H9 (cell line): ENCODE data around the gene ELOF1. TPM values are rescaled to one million over a fixed set of nuclear protein-coding genes. Genes with fewer than 3 reads are reported as not detected.
A peak's percentile ranks its signal among the peaks of the same experiment; 100 is the strongest.

Source experiments
- DNase-seq: peaks from one replicate; pipeline ENCODE4 v3.0.0-alpha.2; 2017
- H2AFZ ChIP-seq: one replicate; pipeline ENCODE4 v1.6.1; 2013; ENCODE audit warnings: mild to moderate bottlenecking, low read length, control low read depth, moderate library complexity
- H2AK5ac ChIP-seq: 2 replicates; pipeline ENCODE4 v1.6.1; 2013; ENCODE audit warnings: low read length, control low read depth, mixed read lengths; ENCODE audit not compliant: insufficient read length
- H2BK120ac ChIP-seq: one replicate; pipeline ENCODE4 v1.6.1; 2013; ENCODE audit warnings: low read depth, mild to moderate bottlenecking, low read length, control low read depth, inconsistent platforms; ENCODE audit not compliant: poor library complexity, severe bottlenecking
- H2BK12ac ChIP-seq: 2 replicates; pipeline ENCODE4 v1.6.1; 2013; ENCODE audit warnings: low read length, control low read depth, mixed read lengths, low read depth; ENCODE audit not compliant: insufficient read length
- H2BK15ac ChIP-seq: 2 replicates; pipeline ENCODE4 v1.6.1; 2013; ENCODE audit warnings: low read depth, low read length, control low read depth
- H2BK20ac ChIP-seq: one replicate; pipeline ENCODE4 v1.6.1; 2013; ENCODE audit warnings: low read depth, mild to moderate bottlenecking, low read length, control low read depth, inconsistent platforms; ENCODE audit not compliant: poor library complexity, severe bottlenecking
- H2BK5ac ChIP-seq: 2 replicates; pipeline ENCODE4 v1.6.1; 2013; ENCODE audit warnings: low read length, control low read depth, mixed read lengths; ENCODE audit not compliant: insufficient read length
- H3K14ac ChIP-seq: 2 replicates; pipeline ENCODE4 v1.6.1; 2013; ENCODE audit warnings: low read length, control low read depth; ENCODE audit not compliant: insufficient read depth
- H3K18ac ChIP-seq: 2 replicates; pipeline ENCODE4 v1.6.1; 2013; ENCODE audit warnings: low read depth, mild to moderate bottlenecking, mixed read lengths, low read length, control low read depth; ENCODE audit not compliant: insufficient read length
- H3K23ac ChIP-seq: 2 replicates; pipeline ENCODE4 v1.6.1; 2013; ENCODE audit warnings: low read length, control low read depth, mixed read lengths, low read depth; ENCODE audit not compliant: insufficient read length
- H3K23me2 ChIP-seq: 2 replicates; pipeline ENCODE4 v1.6.1; 2013; ENCODE audit warnings: low read depth, mild to moderate bottlenecking, mixed read lengths, low read length, control low read depth; ENCODE audit not compliant: insufficient read length, poor library complexity, severe bottlenecking
- H3K27ac ChIP-seq: 2 replicates; pipeline ENCODE4 v1.5.1; 2013; ENCODE audit warnings: low read length, control low read depth, mixed read lengths, low read depth; ENCODE audit not compliant: insufficient read length
- H3K27me3 ChIP-seq: 2 replicates; pipeline ENCODE4 v1.6.1; 2013; ENCODE audit warnings: low read length, control low read depth, inconsistent platforms; ENCODE audit not compliant: insufficient read depth
- H3K4ac ChIP-seq: 2 replicates; pipeline ENCODE4 v1.6.1; 2013; ENCODE audit warnings: low read depth, mild to moderate bottlenecking, control low read depth, inconsistent platforms, low read length, moderate library complexity
- H3K4me1 ChIP-seq: 2 replicates; pipeline ENCODE4 v1.6.1; 2013; ENCODE audit warnings: low read length, control low read depth, inconsistent platforms; ENCODE audit not compliant: insufficient read depth
- H3K4me2 ChIP-seq: 2 replicates; pipeline ENCODE4 v1.6.1; 2013; ENCODE audit warnings: low read length, control low read depth, mixed read lengths; ENCODE audit not compliant: insufficient read length, insufficient read depth
- H3K56ac ChIP-seq: 2 replicates; pipeline ENCODE4 v1.6.1; 2013; ENCODE audit warnings: low read depth, mild to moderate bottlenecking, mixed read lengths, low read length, control low read depth; ENCODE audit not compliant: insufficient read length
- H3K79me1 ChIP-seq: 2 replicates; pipeline ENCODE4 v1.6.1; 2013; ENCODE audit warnings: low read depth, mild to moderate bottlenecking, moderate library complexity, low read length, control low read depth, inconsistent platforms; ENCODE audit not compliant: insufficient read depth, poor library complexity, severe bottlenecking
- H3K79me2 ChIP-seq: 2 replicates; pipeline ENCODE4 v1.6.1; 2013; ENCODE audit warnings: low read length, control low read depth, inconsistent platforms; ENCODE audit not compliant: insufficient read depth
- H3K9ac ChIP-seq: 2 replicates; pipeline ENCODE4 v1.6.1; 2013; ENCODE audit warnings: low read length, control low read depth, mixed read lengths; ENCODE audit not compliant: insufficient read length; ENCODE audit errors: extremely low read depth
- H3K9me3 ChIP-seq: one replicate; pipeline ENCODE4 v1.6.1; 2013; ENCODE audit warnings: low read depth, low read length, inconsistent platforms; ENCODE audit not compliant: control insufficient read depth
- H3T11ph ChIP-seq: one replicate; pipeline ENCODE4 v1.6.1; 2013; ENCODE audit warnings: mild to moderate bottlenecking, low read length, control low read depth, inconsistent platforms
- H4K20me1 ChIP-seq: one replicate; pipeline ENCODE4 v1.6.1; 2013; ENCODE audit not compliant: control insufficient read depth, insufficient read length, insufficient read depth
- H4K5ac ChIP-seq: 2 replicates; pipeline ENCODE4 v1.6.1; 2013; ENCODE audit warnings: low read depth, mild to moderate bottlenecking, mixed read lengths, low read length, control low read depth; ENCODE audit not compliant: insufficient read length
- H4K8ac ChIP-seq: replicated peaks from 2 replicates; pipeline ENCODE4 v1.6.1; 2013; ENCODE audit warnings: low read length, control low read depth, mixed read lengths, low read depth; ENCODE audit not compliant: insufficient read length
- H4K91ac ChIP-seq: 2 replicates; pipeline ENCODE4 v1.6.1; 2013; ENCODE audit warnings: low read depth, mild to moderate bottlenecking, moderate library complexity, mixed read lengths, low read length, control low read depth; ENCODE audit not compliant: insufficient read length
- H3K27ac Mint-ChIP-seq, 3 experiments: 2 replicates in 2 of 3; 3 replicates in 1 of 3; pipeline ENCODE4 v1.8.0; 2020 to 2021; ENCODE audit warnings: mixed read lengths in 3 of 3, mild to moderate bottlenecking in 1 of 3, moderate library complexity in 1 of 3
- H3K27me3 Mint-ChIP-seq: 2 replicates; pipeline ENCODE4 v1.8.0; 2021; ENCODE audit warnings: low read depth, mild to moderate bottlenecking, moderate library complexity, mixed read lengths
- H3K36me3 Mint-ChIP-seq, 3 experiments: 2 replicates in 2 of 3; 3 replicates in 1 of 3; pipeline ENCODE4 v1.8.0; 2020 to 2021; ENCODE audit warnings: low read depth in 3 of 3, mixed read lengths in 3 of 3; ENCODE audit not compliant: insufficient read depth in 1 of 3
- H3K4me1 Mint-ChIP-seq, 2 experiments: 2 replicates each; pipeline ENCODE4 v1.8.0; 2020; ENCODE audit warnings: mixed read lengths in 2 of 2
- H3K4me3 Mint-ChIP-seq, 2 experiments: 2 replicates in 1 of 2; 3 replicates in 1 of 2; pipeline ENCODE4 v1.8.0; 2020 to 2021; ENCODE audit warnings: mild to moderate bottlenecking in 2 of 2, mixed read lengths in 2 of 2, moderate library complexity in 1 of 2
- H3K9me3 Mint-ChIP-seq, 2 experiments: 2 replicates in 1 of 2; 3 replicates in 1 of 2; pipeline ENCODE4 v1.8.0; 2020; ENCODE audit warnings: mild to moderate bottlenecking in 2 of 2, mixed read lengths in 2 of 2, moderate library complexity in 1 of 2
- CTCF ChIP-seq: fragments of 200-600 bp; sonication (generic); conservative IDR thresholded peaks from 3 replicates; pipeline ENCODE4 v1.8.0; 2021; ENCODE audit warnings: antibody characterized with exemption, mild to moderate bottlenecking
- WGBS: extraction: QIAGEN DNeasy Blood & Tissue Kit; methylation state at CpG from one replicate; pipeline ENCODE4 v1.1.7; 2013; ENCODE audit warnings: missing lambda C conversion rate, low lambda C conversion rate, mixed read lengths; ENCODE audit not compliant: insufficient read length; ENCODE audit errors: extremely low coverage; 5-methylcytosine and 5-hydroxymethylcytosine counted together
- total RNA-seq: library from RNA; stranded (reverse); gene quantifications from 2 replicates; pipeline ENCODE4 v1.2.1, GENCODE V29; 2021

ELOF1 gene
- total RNA-seq, 1 experiment from 2014 or later = 84.9 TPM

- TF ChIP-seq CTCF = no peak
- Histone ChIP-seq H3K23ac (no peak within 1 kb of the TSS), H2AFZ (no peak within 1 kb of the TSS), H2BK12ac (no peak within 1 kb of the TSS), H3K4me1 (no peaks in the 10 kb centered on the region), H3K9me3 (no peaks in the 10 kb centered on the region), H4K91ac (no peak within 1 kb of the TSS), H3K79me1 (no peaks in the 10 kb centered on the region), H3K18ac (peak within 1 kb of the TSS; percentile 68), H3K4me2 (peak within 1 kb of the TSS; percentile 63), H2BK15ac (no peak within 1 kb of the TSS; the same call in 1 of the 2 replicates), H2BK5ac (no peak within 1 kb of the TSS), H3T11ph (no peak within 1 kb of the TSS), H3K27me3 (no peaks in the 10 kb centered on the region), H3K79me2 (no peaks in the 10 kb centered on the region), H2AK5ac (no peak within 1 kb of the TSS), H2BK120ac (no peak within 1 kb of the TSS), H3K14ac (peak within 1 kb of the TSS; percentile 90; the same call in 1 of the 2 replicates), H3K9ac (peak within 1 kb of the TSS; percentile 71), H3K4ac (no peak within 1 kb of the TSS), H3K27ac (no peak within 1 kb of the TSS), H3K56ac (no peak within 1 kb of the TSS), H4K8ac (no peak within 1 kb of the TSS), H3K23me2 (peaks cover 5% of the 10 kb centered on the region), H2BK20ac (no peak within 1 kb of the TSS), H4K20me1 (no peaks in the 10 kb centered on the region), H4K5ac (no peak within 1 kb of the TSS)
- peaks cover 10 to 13% of the 10 kb centered on the region in 2 experiments for H3K4me1 Mint-ChIP-seq
- WGBS = no CpG with 5 or more reads among the region's 65 CpGs
- H3K9me3 Mint-ChIP-seq = no peaks in the 10 kb centered on the region
- DNase-seq = peak; percentile 95
- H3K4me3 Mint-ChIP-seq = peak within 1 kb of the TSS; percentile 81 to 90
- peak within 1 kb of the TSS; percentile 81 to 96 (median 92) for H3K27ac Mint-ChIP-seq
- peaks cover 0 to 4% (median under 1%) of the 10 kb centered on the region in 3 experiments; a peak in 3 of 7 replicates for H3K36me3 Mint-ChIP-seq
- no peaks in the 10 kb centered on the region for H3K27me3 Mint-ChIP-seq
Observed at GRCh38 chr19:11505504-11506100, 53.4 kb downstream of the ELOF1 start, which contains the start of gene ZNF653. ZNF653 (minus strand) TSS chr19:11505839; CDS start chr19:11505786, 53 bp downstream.
